Hepatocyte (in vitro differentiated cells): ENCODE measurements around the gene CDH6.

ENCODE experiments used
- CTCF ChIP-seq: fragments of 200-600 bp; sonication (generic); IDR thresholded peaks from 2 replicates; pipeline ENCODE4 v1.5.1; 2016; ENCODE audit warnings: antibody characterized with exemption, mild to moderate bottlenecking; ENCODE audit not compliant: poor library complexity
- EZH2 ChIP-seq: fragments of 200-600 bp; sonication (generic); IDR thresholded peaks from 2 replicates; pipeline ENCODE4 v1.6.1; 2016; ENCODE audit warnings: antibody characterized with exemption, mild to moderate bottlenecking, borderline replicate concordance

DNA sequence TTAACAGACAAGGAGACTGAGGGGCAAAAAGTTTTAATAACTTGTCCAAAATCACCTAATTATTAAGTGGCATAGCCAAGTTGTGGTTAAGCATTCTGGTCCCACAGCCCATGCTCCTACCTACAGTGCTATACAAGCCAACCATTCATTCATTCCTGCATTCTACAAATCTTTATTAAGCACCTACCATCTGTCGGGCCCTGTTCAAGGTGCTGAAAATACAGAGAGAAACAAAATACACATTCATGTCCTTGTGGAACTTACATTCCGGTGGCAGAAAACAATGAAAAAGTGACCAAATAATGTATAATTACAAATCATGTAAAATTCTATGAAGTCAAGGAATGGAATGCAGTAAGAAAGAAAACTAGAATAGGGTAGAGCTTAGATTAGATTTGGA is 27.8 kb upstream of the CDH6 start:
- no peak for TF ChIP-seq CTCF
- TF ChIP-seq EZH2: no peak
